ENCODE data around the gene RIOK1. TPM values are rescaled to one million over a fixed set of nuclear protein-coding genes. Genes with fewer than 3 reads are reported as not detected.

The RIOK1 gene
- total and polyA plus RNA-seq, 2 of the 13 experiments (the other 11 are each of a cell fraction or from before 2014, with no cell fraction given), result 9.4 to 37.8 TPM

DNA sequence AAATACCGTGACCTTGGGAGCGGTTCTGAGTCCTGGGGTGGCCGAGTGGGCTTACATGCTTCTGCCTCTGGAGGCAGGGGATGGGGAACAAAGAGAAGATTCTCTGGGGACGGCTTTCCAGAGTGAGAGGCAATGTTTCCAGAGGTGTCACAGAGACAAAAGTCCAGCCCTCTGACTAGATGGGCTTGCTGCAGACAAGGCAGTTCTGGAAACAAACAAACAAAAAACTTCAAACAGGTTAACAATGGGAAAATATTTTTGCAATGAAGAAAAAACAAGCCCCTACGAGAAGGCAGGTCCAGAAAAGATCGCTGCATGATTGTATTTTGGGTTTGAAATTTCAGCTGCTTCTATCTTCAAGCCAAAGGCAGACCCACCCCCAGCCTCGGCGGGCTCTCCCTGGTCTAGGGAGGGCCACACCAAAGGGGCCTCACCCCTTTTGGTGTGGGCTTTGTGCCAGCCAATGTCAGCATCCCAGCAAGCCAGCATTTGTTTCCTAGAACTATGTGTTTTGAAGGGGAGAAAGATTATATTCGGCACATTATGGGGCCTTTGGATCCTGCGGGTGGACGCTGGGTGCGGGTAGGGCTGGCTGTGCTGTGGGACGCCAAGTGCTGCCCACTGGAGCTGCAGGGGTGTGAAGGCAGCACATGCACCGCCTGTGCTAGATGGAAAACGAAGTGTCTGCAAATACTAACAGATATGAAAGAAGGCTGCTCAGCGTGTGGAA lies 42.9 kb downstream of the RIOK1 start (continued):
- TF ChIP-seq, protein P1, sequence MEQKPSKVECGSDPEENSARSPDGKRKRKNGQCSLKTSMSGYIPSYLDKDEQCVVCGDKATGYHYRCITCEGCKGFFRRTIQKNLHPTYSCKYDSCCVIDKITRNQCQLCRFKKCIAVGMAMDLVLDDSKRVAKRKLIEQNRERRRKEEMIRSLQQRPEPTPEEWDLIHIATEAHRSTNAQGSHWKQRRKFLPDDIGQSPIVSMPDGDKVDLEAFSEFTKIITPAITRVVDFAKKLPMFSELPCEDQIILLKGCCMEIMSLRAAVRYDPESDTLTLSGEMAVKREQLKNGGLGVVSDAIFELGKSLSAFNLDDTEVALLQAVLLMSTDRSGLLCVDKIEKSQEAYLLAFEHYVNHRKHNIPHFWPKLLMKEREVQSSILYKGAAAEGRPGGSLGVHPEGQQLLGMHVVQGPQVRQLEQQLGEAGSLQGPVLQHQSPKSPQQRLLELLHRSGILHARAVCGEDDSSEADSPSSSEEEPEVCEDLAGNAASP (CRISPR knock-in tag; IDR thresholded peaks at IDR 0.05; ENCODE audit: borderline replicate concordance), result no peak
- no peak for TF ChIP-seq CHD4 (IDR thresholded peaks at IDR 0.05; ENCODE audit: borderline replicate concordance, low read length)
- 0 out of 2 replicates have a peak, but pooled peaks have one; percentile 8 for TF ChIP-seq ZNF205 (CRISPR knock-in tag; IDR thresholded peaks at IDR 0.05)
- TF ChIP-seq JARID2 (CRISPR knock-in tag; IDR thresholded peaks at IDR 0.05; ENCODE audit: insufficient replicate concordance), result no peak
- TF ChIP-seq, protein P2, sequence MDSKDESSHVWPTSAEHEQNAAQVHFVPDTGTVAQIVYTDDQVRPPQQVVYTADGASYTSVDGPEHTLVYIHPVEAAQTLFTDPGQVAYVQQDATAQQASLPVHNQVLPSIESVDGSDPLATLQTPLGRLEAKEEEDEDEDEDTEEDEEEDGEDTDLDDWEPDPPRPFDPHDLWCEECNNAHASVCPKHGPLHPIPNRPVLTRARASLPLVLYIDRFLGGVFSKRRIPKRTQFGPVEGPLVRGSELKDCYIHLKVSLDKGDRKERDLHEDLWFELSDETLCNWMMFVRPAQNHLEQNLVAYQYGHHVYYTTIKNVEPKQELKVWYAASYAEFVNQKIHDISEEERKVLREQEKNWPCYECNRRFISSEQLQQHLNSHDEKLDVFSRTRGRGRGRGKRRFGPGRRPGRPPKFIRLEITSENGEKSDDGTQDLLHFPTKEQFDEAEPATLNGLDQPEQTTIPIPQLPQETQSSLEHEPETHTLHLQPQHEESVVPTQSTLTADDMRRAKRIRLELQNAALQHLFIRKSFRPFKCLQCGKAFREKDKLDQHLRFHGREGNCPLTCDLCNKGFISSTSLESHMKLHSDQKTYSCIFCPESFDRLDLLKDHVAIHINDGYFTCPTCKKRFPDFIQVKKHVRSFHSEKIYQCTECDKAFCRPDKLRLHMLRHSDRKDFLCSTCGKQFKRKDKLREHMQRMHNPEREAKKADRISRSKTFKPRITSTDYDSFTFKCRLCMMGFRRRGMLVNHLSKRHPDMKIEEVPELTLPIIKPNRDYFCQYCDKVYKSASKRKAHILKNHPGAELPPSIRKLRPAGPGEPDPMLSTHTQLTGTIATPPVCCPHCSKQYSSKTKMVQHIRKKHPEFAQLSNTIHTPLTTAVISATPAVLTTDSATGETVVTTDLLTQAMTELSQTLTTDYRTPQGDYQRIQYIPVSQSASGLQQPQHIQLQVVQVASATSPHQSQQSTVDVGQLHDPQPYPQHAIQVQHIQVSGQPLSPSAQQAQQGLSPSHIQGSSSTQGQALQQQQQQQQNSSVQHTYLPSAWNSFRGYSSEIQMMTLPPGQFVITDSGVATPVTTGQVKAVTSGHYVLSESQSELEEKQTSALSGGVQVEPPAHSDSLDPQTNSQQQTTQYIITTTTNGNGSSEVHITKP (CRISPR knock-in tag; IDR thresholded peaks at IDR 0.05; ENCODE audit: low read depth), result no peak
- TF ChIP-seq, protein P3, sequence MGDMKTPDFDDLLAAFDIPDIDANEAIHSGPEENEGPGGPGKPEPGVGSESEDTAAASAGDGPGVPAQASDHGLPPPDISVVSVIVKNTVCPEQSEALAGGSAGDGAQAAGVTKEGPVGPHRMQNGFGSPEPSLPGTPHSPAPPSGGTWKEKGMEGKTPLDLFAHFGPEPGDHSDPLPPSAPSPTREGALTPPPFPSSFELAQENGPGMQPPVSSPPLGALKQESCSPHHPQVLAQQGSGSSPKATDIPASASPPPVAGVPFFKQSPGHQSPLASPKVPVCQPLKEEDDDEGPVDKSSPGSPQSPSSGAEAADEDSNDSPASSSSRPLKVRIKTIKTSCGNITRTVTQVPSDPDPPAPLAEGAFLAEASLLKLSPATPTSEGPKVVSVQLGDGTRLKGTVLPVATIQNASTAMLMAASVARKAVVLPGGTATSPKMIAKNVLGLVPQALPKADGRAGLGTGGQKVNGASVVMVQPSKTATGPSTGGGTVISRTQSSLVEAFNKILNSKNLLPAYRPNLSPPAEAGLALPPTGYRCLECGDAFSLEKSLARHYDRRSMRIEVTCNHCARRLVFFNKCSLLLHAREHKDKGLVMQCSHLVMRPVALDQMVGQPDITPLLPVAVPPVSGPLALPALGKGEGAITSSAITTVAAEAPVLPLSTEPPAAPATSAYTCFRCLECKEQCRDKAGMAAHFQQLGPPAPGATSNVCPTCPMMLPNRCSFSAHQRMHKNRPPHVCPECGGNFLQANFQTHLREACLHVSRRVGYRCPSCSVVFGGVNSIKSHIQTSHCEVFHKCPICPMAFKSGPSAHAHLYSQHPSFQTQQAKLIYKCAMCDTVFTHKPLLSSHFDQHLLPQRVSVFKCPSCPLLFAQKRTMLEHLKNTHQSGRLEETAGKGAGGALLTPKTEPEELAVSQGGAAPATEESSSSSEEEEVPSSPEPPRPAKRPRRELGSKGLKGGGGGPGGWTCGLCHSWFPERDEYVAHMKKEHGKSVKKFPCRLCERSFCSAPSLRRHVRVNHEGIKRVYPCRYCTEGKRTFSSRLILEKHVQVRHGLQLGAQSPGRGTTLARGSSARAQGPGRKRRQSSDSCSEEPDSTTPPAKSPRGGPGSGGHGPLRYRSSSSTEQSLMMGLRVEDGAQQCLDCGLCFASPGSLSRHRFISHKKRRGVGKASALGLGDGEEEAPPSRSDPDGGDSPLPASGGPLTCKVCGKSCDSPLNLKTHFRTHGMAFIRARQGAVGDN (CRISPR knock-in tag; IDR thresholded peaks at IDR 0.05), result peak; percentile 81
- TF ChIP-seq, protein P4, sequence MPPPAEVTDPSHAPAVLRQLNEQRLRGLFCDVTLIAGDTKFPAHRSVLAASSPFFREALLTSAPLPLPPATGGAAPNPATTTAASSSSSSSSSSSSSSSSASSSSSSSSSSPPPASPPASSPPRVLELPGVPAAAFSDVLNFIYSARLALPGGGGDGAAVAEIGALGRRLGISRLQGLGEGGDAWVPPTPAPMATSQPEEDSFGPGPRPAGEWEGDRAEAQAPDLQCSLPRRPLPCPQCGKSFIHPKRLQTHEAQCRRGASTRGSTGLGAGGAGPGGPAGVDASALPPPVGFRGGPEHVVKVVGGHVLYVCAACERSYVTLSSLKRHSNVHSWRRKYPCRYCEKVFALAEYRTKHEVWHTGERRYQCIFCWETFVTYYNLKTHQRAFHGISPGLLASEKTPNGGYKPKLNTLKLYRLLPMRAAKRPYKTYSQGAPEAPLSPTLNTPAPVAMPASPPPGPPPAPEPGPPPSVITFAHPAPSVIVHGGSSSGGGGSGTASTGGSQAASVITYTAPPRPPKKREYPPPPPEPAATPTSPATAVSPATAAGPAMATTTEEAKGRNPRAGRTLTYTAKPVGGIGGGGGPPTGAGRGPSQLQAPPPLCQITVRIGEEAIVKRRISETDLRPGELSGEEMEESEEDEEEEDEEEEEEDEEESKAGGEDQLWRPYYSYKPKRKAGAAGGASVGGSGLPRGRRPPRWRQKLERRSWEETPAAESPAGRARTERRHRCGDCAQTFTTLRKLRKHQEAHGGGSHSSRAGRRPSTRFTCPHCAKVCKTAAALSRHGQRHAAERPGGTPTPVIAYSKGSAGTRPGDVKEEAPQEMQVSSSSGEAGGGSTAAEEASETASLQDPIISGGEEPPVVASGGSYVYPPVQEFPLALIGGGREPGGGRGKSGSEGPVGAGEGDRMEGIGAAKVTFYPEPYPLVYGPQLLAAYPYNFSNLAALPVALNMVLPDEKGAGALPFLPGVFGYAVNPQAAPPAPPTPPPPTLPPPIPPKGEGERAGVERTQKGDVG (CRISPR knock-in tag; IDR thresholded peaks at IDR 0.05; ENCODE audit: borderline replicate concordance), result 0 out of 2 replicates have a peak, but pooled peaks have one; percentile 62
- peak; percentile 51; the same call in 1 of the 2 replicates for TF ChIP-seq ZBTB20 (CRISPR knock-in tag; IDR thresholded peaks at IDR 0.05; ENCODE audit: borderline replicate concordance, low read depth)
- TF ChIP-seq, protein P5, sequence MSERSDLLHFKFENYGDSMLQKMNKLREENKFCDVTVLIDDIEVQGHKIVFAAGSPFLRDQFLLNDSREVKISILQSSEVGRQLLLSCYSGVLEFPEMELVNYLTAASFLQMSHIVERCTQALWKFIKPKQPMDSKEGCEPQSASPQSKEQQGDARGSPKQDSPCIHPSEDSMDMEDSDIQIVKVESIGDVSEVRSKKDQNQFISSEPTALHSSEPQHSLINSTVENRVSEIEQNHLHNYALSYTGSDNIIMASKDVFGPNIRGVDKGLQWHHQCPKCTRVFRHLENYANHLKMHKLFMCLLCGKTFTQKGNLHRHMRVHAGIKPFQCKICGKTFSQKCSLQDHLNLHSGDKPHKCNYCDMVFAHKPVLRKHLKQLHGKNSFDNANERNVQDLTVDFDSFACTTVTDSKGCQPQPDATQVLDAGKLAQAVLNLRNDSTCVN (CRISPR knock-in tag; IDR thresholded peaks at IDR 0.05; ENCODE audit: borderline replicate concordance), result peak; percentile 90
- TF ChIP-seq XBP1 (CRISPR knock-in tag; IDR thresholded peaks at IDR 0.05), result 0 out of 2 replicates have a peak, but pooled peaks have one; percentile 17

Data from HepG2 (cell line).